CD14-positive monocyte (primary cell): ENCODE results near the gene CXADR. TPM values are rescaled to one million over a fixed set of nuclear protein-coding genes. Genes with fewer than 3 reads are reported as not detected.

Experiments
- DNase-seq, 3 donors: peaks; one replicate each; pipeline ENCODE4 v3.0.0-alpha.2; 2011 to 2022
- H2AFZ ChIP-seq: 2 replicates; pipeline ENCODE4 v1.6.0; 2012; ENCODE audit warnings: mild to moderate bottlenecking, low read depth, low read length, inconsistent platforms; ENCODE audit not compliant: insufficient read depth, poor library complexity, severe bottlenecking
- H3K27ac ChIP-seq, 2 donors: 1 replicate in 1 of 2; 2 replicates in 1 of 2; pipeline ENCODE4 v1.5.1; 2012 to 2013; ENCODE audit warnings: low read length in 2 of 2, control low read depth in 1 of 2, inconsistent platforms in 1 of 2, low read depth in 1 of 2, mild to moderate bottlenecking in 1 of 2
- H3K27me3 ChIP-seq, 2 donors: one replicate each; pipeline versions ENCODE4 v1.6.0 to v1.6.1; 2011 to 2013; ENCODE audit warnings: low read length in 2 of 2; ENCODE audit not compliant: control insufficient read depth in 2 of 2, insufficient read depth in 2 of 2
- H3K36me3 ChIP-seq, 2 donors: replicated peaks in 1 of 2; 1 replicate in 1 of 2; 2 replicates in 1 of 2; pipeline versions ENCODE4 v1.5.1 to v1.6.1; 2012 to 2013; ENCODE audit warnings: low read length in 2 of 2, control low read depth in 1 of 2, inconsistent platforms in 1 of 2, mild to moderate bottlenecking in 1 of 2; ENCODE audit not compliant: insufficient read depth in 2 of 2, control insufficient read depth in 1 of 2
- H3K4me1 ChIP-seq, 2 donors: 1 replicate in 1 of 2; 2 replicates in 1 of 2; pipeline versions ENCODE4 v1.5.1 to v1.6.1; 2012 to 2013; ENCODE audit warnings: low read length in 2 of 2, control low read depth in 1 of 2, inconsistent platforms in 1 of 2, mild to moderate bottlenecking in 1 of 2, moderate library complexity in 1 of 2; ENCODE audit not compliant: insufficient read depth in 2 of 2, control insufficient read depth in 1 of 2
- H3K4me2 ChIP-seq: replicated peaks from 2 replicates; pipeline ENCODE3; 2012; ENCODE audit warnings: low read length, moderate library complexity, mild to moderate bottlenecking; ENCODE audit not compliant: poor library complexity, severe bottlenecking; ENCODE audit errors: extremely low read depth
- H3K4me3 ChIP-seq, 3 experiments: fragments of 200-600 bp in 1 of 3; sonication (generic) in 1 of 3; replicated peaks in 1 of 3; 1 replicate in 2 of 3; 2 replicates in 1 of 3; pipeline ENCODE4 v1.5.1; 2011 to 2013; ENCODE audit warnings: low read length in 3 of 3, mild to moderate bottlenecking in 3 of 3, control low read depth in 2 of 3, low read depth in 2 of 3, inconsistent platforms in 1 of 3, moderate library complexity in 1 of 3
- H3K79me2 ChIP-seq: 2 replicates; pipeline ENCODE4 v1.6.0; 2012; ENCODE audit warnings: mild to moderate bottlenecking, control low read depth, inconsistent platforms, low read length, moderate library complexity; ENCODE audit not compliant: insufficient read depth
- H3K9ac ChIP-seq: 2 replicates; pipeline ENCODE4 v1.6.0; 2017; ENCODE audit warnings: low read length, mild to moderate bottlenecking; ENCODE audit not compliant: insufficient read depth, poor library complexity, severe bottlenecking
- H3K9me3 ChIP-seq, 2 donors: replicated peaks in 1 of 2; 1 replicate in 1 of 2; 2 replicates in 1 of 2; pipeline versions ENCODE4 v1.5.1 to v1.6.1; 2012 to 2013; ENCODE audit warnings: low read length in 2 of 2, control low read depth in 1 of 2; ENCODE audit not compliant: control insufficient read depth in 1 of 2, insufficient read depth in 1 of 2
- H4K20me1 ChIP-seq: 2 replicates; pipeline ENCODE4 v1.6.0; 2012; ENCODE audit warnings: mild to moderate bottlenecking, low read length, control low read depth, moderate library complexity; ENCODE audit not compliant: insufficient read depth
- H3K27ac Mint-ChIP-seq, 7 donors: one replicate each; pipeline ENCODE4 v1.8.0; 2020; ENCODE audit warnings: mild to moderate bottlenecking in 7 of 7, mixed read lengths in 7 of 7, moderate library complexity in 6 of 7, inconsistent platforms in 2 of 7
- H3K27me3 Mint-ChIP-seq, 3 donors: one replicate each; pipeline ENCODE4 v1.8.0; 2021 to 2022; ENCODE audit warnings: low read depth in 3 of 3, mild to moderate bottlenecking in 3 of 3, mixed read lengths in 3 of 3, moderate library complexity in 3 of 3, inconsistent platforms in 1 of 3
- H3K36me3 Mint-ChIP-seq, 2 donors: one replicate each; pipeline ENCODE4 v1.8.0; 2020; ENCODE audit warnings: mixed read lengths in 2 of 2, inconsistent platforms in 1 of 2, mild to moderate bottlenecking in 1 of 2
- H3K4me1 Mint-ChIP-seq: one replicate; pipeline ENCODE4 v1.8.0; 2020; ENCODE audit warnings: mild to moderate bottlenecking, mixed read lengths
- H3K4me3 Mint-ChIP-seq, 2 donors: one replicate each; pipeline ENCODE4 v1.8.0; 2020; ENCODE audit warnings: mild to moderate bottlenecking in 2 of 2, mixed read lengths in 2 of 2, moderate library complexity in 1 of 2
- H3K9me3 Mint-ChIP-seq, 7 donors: one replicate each; pipeline ENCODE4 v1.8.0; 2020 to 2022; ENCODE audit warnings: mixed read lengths in 7 of 7, mild to moderate bottlenecking in 6 of 7, moderate library complexity in 6 of 7, inconsistent platforms in 2 of 7
- WGBS: methylation state at CpG from one replicate; pipeline ENCODE4 v1.1.5; 2013; ENCODE audit warnings: missing lambda C conversion rate; ENCODE audit not compliant: insufficient coverage; 5-methylcytosine and 5-hydroxymethylcytosine counted together
- intact Hi-C, 2 donors: fragments of 100-400 bp; cut with micrococcal nuclease; formaldehyde crosslinking; loops; one replicate each; pipeline versions ENCODE4 v1.15.0 to v1.15.1; 2023
- polyA plus RNA-seq, 3 donors: library from polyadenylated mRNA; depleted of rRNA in 1 of 3; unstranded in 2 of 3; stranded (reverse) in 1 of 3; fragments of 300-500 nt in 2 of 3; fragments of >200 nt in 1 of 3; fragmentation: Illumina TruSeq in 2 of 3; gene quantifications; 1 replicate in 2 of 3; 2 replicates in 1 of 3; pipeline ENCODE4 v1.2.3, GENCODE V29; 2012 to 2021
- TF ChIP-seq, protein P1 (sequence below): fragments of 200-600 bp; IDR thresholded peaks from one replicate; pipeline ENCODE4 v1.8.0; 2022; ENCODE audit warnings: antibody characterized with exemption, mild to moderate bottlenecking

CXADR gene
- polyA plus RNA-seq, 3 donors = not detected

DNA sequence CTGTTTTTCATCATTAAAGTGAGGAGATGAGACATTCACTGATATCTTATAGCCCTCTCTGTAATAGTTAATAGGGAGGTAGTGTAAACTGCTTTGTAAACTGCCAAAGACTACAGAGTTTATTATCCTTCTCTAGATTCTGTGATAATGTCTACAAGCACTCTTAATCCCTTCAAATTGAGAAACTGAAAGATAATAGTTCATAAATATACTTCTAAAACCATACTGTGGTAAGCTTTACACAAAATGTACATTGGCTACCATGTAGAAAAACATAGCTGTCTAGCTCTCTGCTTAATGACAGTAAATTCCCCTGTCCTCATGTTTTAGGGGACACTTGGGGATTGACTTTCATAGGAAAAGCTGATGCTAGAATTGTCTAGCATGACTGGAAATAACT, 39.6 kb downstream of the CXADR start:
- no peaks in the 10 kb centered on the region for H3K9me3 ChIP-seq
- H3K27me3 ChIP-seq = no peaks in the 10 kb centered on the region
- no peak overlapping the region for H2AFZ ChIP-seq
- H3K4me3 ChIP-seq = no peak overlapping the region
- TF ChIP-seq, protein P1, sequence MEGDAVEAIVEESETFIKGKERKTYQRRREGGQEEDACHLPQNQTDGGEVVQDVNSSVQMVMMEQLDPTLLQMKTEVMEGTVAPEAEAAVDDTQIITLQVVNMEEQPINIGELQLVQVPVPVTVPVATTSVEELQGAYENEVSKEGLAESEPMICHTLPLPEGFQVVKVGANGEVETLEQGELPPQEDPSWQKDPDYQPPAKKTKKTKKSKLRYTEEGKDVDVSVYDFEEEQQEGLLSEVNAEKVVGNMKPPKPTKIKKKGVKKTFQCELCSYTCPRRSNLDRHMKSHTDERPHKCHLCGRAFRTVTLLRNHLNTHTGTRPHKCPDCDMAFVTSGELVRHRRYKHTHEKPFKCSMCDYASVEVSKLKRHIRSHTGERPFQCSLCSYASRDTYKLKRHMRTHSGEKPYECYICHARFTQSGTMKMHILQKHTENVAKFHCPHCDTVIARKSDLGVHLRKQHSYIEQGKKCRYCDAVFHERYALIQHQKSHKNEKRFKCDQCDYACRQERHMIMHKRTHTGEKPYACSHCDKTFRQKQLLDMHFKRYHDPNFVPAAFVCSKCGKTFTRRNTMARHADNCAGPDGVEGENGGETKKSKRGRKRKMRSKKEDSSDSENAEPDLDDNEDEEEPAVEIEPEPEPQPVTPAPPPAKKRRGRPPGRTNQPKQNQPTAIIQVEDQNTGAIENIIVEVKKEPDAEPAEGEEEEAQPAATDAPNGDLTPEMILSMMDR = no peak
- no peak overlapping the region for H3K4me2 ChIP-seq
- intact Hi-C loops = no loop called here
- Mint-ChIP-seq H3K4me1 (no peaks in the 10 kb centered on the region), H3K9me3 (no peaks in the 10 kb centered on the region), H3K36me3 (no peaks in the 10 kb centered on the region), H3K4me3 (no peak overlapping the region), H3K27ac (no peak overlapping the region), H3K27me3 (peaks cover 0 to 13% (median 3%) of the 10 kb centered on the region in 3 donors)
- no peaks in the 10 kb centered on the region for H4K20me1 ChIP-seq
- H3K79me2 ChIP-seq = no peaks in the 10 kb centered on the region
- H3K4me1 ChIP-seq = no peaks in the 10 kb centered on the region
- DNase-seq = no peak
- H3K9ac ChIP-seq = no peak overlapping the region
- no peak overlapping the region for H3K27ac ChIP-seq
- H3K36me3 ChIP-seq = no peaks in the 10 kb centered on the region

DNA sequence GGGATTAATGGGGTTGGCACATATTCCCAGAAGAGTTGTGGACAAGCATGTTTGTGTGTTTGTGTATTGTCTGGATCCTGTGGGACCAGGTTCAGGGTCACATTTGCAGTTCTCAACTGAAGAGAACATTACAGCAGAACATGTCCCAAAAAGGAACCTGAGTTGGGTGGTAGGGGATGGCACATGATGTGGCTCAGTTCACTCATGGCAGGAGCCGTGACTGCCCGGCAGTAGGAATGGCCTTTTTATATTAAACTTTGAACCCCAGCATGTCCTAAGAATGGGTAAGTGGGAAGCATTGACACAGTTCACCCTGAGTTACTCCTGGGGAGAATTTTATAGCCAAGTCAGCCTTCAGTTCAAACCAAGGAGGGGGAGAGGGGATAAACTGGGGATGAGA, 41.3 kb downstream of the CXADR start:
- Histone ChIP-seq H3K4me1 (no peaks in the 10 kb centered on the region), H3K79me2 (no peaks in the 10 kb centered on the region), H3K27me3 (no peaks in the 10 kb centered on the region), H3K27ac (no peak overlapping the region), H3K9ac (no peak overlapping the region), H2AFZ (no peak overlapping the region), H3K9me3 (no peaks in the 10 kb centered on the region), H3K36me3 (no peaks in the 10 kb centered on the region), H3K4me2 (no peak overlapping the region), H4K20me1 (no peaks in the 10 kb centered on the region), H3K4me3 (no peak overlapping the region)
- WGBS = no CpG with 5 or more reads among the region's 2 CpGs
- TF ChIP-seq, protein P1 = no peak
- no peak overlapping the region for H3K27ac Mint-ChIP-seq
- no peaks in the 10 kb centered on the region for H3K36me3 Mint-ChIP-seq
- no peak overlapping the region for H3K4me3 Mint-ChIP-seq
- intact Hi-C loops = no loop called here
- H3K27me3 Mint-ChIP-seq = peaks cover 0 to 14% (median 7%) of the 10 kb centered on the region in 3 donors
- no peak for DNase-seq
- no peaks in the 10 kb centered on the region for H3K9me3 Mint-ChIP-seq
- no peaks in the 10 kb centered on the region for H3K4me1 Mint-ChIP-seq
